Activated naive CD4-positive, alpha-beta T cell treated with anti-CD3 and anti-CD28 coated beads, Interleukin-2, amount 50 U/mL, for 16 hours (primary cell): ENCODE measurements around the gene LYSMD1.
"Not testable (repeated sequence)": the region's sequence is repeated elsewhere in the genome, so short reads cannot be mapped to it uniquely, and the experiment has no call there.

Experiments
- DNase-seq: peaks from one replicate; pipeline ENCODE4 v3.0.0-alpha.2; 2020

LYSMD1 gene, protein sequence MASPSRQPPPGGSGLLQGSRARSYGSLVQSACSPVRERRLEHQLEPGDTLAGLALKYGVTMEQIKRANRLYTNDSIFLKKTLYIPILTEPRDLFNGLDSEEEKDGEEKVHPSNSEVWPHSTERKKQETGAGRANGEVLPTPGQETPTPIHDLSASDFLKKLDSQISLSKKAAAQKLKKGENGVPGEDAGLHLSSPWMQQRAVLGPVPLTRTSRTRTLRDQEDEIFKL

DNA sequence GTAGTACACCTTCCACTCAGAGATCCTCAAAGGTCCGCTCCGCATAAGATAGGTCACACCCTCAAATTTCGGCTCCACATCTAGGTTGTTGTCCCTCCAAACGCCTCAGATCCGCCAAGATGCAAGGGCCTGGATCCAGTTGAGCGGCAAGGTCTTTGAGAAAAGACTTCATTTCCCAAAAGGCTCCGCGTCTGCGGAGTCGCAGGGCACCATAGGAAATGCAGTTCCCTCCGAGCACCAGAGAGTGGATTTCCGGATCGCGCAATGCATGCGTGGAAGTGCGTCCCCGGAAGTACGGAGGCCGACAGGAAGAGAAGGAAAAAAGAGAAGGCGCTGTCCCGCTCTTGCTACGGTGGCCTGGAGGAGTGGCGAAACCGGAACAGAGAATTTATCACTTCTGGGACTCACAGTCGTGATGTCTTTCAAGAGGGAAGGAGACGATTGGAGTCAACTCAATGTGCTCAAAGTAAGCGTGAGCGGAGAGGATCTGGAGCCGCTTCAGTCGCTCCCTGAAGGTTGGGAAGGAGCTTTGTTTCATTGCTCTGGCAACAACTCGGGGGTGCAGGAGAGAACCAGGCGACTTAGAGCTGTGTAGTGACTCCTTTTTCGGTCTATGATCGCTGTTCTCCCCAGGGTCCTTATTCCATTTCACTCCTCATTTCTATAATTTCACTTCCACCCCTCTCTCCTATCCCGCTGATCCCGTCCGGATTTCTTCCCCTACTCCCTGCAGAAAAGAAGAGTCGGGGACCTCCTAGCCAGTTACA lies at the start of gene LYSMD1, which contains the start of gene SCNM1:
Gene LYSMD1 (minus strand): TSS at position 165 of the 767 bp plus-strand sequence. CDS start 644 bp downstream, outside the sequence.
Gene SCNM1 (plus strand): TSS at position 407 of the 767 bp plus-strand sequence. CDS start 9 bp downstream, at position 416.
- peak; percentile 95 for DNase-seq

DNA sequence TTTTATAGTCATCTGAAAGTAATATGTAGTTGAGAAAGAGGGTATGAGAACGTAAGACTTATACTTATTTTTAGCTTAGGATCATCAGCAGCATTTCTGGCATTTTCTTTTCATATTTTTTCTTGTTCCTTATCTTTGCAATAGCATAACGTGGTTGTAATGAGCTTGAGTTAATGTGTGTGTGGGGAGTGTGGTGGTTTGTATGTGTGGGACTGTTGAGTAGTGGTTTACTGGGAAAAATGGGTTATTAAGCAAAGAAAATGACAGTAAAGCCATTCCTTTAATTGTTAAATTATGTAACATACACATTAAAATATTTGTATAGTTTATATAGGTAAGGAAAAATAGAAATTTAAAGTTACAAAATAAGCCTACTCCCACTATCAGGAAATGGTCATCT lies 47.9 kb upstream of the LYSMD1 start:
- DNase-seq: no peak

DNA sequence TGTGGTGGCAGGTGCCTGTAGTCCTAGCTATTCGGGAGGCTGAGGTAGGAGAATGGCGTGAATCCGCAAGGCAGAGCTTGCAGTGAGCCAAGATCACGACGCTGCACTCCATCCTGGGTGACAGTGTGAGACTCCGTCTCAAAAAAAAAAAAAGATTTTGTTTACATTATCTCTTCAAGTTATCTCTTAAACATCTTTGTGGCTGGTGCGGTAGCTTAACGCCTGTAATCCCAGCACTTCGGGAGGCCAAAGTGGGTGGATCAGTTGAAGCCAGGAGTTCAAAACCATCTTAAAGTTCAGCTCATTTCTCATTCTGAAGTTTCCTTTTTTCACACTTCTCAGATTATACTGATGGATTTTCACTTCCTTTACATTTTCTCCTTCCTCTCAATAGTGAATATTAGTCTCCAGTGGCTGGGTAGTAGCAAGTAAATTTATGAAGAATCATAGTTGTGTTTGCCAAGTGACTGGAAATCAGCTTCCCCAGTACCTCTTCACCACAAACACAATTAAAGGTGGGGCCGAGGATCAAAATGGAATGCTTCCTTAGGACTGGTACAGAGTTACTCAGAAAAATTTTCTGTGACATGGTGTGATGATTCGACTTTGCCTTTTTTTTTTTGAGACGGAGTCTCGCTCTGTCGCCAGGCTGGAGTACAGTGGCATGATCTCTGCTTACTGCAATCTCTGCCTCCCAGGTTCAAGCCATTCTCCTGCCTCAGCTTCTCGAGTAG lies 46.4 kb upstream of the LYSMD1 start:
- DNase-seq: no peak

DNA sequence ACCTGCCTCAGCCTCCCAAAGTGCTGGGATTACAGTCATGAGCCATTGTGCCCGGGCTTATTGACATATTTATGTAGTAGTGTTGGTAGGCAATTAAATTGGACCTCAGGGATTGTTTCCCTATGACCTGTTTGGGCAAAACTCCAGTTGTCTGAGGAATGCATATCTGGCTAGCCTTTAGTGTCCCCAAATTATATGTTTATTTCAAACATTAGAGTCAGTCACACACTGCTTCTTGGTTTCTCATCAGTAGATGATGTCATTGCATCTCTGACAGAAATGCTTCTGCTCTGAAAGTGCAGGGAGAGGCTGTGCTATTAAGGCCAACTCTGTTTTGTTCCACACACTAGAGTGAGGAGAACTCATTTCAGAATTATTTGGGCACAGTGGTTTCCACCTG lies 45.1 kb upstream of the LYSMD1 start:
- DNase-seq: no peak

DNA sequence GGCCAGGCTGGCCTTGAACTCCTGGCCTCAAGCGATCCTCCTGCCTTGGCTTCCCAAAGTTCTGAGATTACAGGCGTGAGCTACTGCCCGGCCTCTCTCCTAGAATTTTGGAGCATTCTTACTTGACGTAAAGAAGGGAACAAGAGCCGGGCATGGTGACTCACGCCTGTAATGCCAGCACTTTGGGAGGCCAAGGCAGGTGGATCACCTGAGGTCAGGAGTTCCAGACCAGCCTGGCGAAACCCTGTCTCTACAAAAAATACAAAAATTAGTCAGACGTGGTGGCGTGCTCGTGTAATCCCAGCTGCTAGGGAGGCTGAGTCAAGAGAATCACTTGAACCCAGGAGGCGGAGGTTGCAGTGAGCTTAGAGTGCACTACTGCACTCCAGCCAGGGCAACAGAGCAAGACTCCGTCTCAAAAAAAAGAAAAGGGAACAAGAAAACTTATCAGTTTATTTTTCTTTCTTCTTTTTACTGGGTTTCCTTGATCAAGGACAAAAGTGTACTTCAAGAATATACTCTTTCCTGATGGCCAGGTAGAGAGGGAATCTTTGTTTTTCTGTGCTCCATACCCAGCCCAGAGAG lies 39.8 kb upstream of the LYSMD1 start:
- not testable (repeated sequence) for DNase-seq

DNA sequence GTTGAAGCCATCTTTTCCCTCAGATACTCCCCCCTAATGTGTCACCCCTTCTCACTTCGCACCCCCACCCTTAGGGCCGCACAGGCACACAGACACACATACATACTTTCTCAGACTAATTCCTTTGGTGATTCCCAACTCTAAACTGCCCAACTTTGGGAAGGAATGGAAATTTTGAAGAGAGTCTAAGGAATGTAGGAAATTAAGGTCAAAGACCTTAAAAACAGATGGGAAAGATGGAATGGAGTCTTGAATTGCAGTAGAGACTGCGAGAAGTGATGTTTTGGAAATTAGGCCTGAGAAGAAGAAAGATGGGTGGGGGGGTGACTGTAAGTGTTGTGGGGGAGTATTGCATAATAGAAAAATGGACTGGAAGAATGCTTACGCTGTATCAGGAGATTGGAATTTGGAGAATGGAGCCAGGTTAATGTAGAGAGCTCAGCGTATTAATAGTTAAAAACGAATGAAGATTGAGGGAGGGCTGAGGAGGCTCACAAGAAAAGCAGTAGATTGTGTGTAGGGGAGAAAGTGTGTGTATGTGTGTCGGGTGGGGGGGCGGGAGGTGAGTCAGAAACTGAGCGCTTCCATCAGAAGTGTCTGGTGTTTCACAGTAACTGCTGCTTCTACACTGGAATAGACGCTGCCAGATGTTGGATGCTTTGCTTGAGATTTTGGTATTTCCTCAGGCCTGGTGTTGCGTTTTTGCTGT lies 34.3 kb upstream of the LYSMD1 start:
- peak; percentile 15 for DNase-seq

DNA sequence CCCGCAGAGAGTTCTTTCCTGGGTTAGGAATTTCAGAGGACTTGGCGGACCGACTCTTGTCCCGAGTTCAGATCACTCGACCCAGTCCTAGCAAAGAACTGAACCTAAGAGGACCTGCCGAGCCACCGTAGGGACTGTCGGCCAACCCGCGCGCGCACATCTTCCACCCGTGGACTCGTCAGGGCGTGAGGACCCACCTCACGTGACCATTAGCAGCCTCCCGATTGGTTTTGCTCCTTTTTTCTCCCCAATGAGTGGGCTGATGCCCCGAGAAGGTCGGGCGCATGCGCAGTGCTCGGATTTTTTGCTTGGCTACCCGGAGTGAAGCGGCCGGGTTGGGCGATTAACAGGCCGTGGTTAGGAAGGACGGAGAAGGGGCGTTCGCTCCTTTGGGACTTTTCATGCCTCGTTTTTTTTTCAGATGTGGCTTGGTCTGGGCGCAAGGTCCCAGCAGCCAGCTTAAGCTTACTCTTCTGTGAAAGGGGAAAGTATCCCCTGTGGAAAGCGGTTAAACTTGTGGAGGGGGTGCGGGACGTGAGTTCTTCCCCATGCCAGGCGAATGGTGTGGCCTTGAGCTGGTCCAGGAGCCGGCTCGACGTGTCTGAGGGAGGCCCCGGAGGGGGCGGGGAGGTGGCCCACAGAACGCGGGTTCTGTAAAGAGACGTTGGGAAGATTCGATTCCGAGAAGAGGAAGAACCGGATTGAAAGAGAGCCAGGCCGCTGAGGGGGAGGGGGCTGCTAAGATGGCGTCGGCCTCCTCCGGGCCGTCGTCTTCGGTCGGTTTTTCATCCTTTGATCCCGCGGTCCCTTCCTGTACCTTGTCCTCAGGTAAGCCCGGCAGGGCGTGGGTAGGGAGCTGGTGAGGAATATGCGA lies 32.8 kb upstream of the LYSMD1 start, which contains the start of gene PIP5K1A:
Gene PIP5K1A (plus strand): TSS at position 299 of the 874 bp plus-strand sequence. CDS start 445 bp downstream, at position 744.
- DNase-seq: peak; percentile 98

DNA sequence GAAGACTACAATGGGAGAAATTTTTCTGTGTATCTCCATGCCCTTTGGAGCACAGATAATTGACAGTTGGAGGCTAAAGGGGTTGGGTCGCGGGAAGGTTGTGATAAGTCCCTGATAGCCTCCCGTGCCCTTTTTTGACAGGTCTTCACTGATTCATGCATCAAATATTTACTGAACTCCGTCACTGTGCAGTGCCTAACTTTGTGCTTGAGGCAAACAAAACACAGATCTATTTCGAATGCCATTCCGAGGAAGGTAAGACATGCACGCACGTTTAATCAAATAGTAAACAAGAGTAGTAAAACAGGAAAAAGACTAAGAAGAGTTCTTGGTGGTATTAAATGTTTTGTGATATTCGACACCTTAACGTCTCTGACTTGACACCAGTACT lies 32.2 kb upstream of the LYSMD1 start:
- DNase-seq: no peak

DNA sequence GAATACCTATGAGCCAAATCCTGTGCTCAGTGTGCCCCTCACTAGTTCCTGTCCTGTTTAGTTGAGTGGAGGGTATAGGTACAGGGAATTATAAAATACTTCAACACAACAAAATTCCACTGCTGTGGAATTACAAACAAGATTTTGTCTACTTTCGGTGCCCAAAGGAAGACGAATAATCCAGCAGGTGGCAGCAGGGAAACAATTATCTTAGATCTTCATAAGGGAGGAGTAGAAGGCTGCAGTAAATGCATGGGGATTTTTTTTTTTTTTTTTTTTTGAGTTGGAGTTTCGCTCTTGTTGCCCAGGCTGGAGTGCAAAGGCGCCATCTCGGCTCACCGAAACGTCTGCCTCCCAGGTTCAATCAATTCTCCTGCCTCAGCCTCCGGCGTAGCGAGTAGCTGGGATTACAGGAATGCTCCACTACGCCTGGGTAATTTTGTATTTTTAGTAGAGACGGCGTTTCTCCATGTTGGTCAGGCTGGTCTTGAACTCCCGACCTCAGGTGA lies 30.6 kb upstream of the LYSMD1 start:
- DNase-seq: peak; percentile 52

DNA sequence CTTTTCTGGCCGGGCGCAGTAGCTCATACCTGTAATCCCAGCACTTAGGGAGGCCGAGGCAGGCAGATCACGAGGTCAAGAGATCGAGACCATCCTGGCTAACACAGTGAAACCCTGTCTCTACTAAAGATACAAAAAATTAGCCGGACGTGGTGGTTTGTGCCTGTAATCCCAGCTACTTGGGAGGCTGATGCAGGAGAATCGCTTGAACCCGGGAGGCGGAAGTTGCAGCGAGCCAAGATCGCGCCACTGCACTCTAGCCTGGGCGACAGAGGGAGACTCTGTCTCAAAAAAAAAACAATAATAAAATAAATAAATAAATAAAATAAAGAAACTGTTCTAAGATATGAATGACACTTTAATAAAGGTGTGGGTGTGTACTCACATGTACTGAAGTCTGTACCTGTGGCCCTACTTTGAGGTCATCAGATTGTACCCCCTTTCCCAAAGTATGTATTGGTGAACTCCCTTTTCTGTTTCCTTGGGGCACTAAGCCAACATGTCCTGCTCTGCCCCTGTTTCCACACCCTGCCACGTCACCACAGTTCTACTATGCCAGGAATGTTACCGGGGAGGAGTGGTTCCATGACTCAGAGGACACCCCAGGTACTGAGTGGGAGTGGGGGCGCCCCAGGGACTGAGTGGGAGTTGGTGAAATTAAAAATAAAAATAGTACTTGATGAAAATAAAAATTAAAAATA lies 29.3 kb upstream of the LYSMD1 start:
- not testable (repeated sequence) for DNase-seq

DNA sequence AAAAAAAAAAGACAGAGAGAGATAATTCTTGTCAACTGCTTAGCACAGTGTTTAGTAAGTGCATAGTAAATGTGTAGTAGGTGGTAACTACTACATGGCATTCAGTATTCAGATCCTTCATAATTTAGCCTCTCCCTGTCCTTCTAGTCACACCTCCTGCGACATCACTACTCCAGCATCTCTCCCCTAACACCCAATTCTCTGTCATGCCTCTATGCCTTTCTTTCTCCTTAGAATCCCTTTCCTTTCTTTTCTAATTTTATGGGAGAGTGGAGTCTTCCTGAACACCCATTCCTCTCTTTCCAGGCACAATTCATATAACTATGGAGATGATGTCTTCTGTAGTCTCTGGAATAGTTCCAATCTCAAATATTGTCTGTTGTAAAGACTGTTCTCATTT lies 28.2 kb upstream of the LYSMD1 start:
- no peak for DNase-seq

DNA sequence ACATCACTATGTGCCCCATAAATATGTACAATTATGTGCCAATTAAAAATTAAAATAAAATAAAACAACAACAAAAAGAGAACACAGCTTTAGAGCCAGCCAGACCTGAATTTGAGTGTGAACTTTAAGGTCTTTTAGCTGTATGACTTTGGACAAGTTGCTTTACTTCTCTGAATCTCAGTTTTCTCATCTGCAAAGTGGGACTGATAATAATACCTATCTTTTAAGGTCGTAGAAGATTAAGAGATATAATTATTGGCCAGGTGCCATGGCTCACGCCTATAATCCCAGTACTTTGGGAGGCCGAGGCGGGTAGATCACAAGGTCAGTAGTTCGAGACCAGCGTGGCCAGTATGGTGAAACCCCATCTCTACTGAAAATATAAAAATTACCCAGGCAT lies 27.6 kb upstream of the LYSMD1 start:
- no peak for DNase-seq

DNA sequence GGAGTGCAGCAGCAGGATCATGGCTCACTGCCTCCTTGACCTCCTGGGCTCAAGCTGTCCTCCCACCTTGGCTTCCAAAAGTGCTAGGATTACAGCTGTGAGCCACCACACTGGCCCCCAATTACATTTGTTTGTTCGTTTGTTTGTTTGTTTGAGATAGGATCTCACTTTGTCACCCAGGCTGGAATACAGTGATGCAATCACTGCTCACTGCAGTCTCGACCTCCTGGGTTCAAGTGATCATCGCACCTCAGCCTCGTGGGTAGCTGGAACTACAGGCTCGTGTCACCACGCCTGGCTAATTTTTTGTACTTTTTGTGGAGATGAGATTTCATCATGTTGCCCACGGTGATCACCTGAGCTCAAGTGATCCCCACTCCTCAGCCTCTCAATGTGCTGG lies 26.3 kb upstream of the LYSMD1 start:
- DNase-seq: no peak

DNA sequence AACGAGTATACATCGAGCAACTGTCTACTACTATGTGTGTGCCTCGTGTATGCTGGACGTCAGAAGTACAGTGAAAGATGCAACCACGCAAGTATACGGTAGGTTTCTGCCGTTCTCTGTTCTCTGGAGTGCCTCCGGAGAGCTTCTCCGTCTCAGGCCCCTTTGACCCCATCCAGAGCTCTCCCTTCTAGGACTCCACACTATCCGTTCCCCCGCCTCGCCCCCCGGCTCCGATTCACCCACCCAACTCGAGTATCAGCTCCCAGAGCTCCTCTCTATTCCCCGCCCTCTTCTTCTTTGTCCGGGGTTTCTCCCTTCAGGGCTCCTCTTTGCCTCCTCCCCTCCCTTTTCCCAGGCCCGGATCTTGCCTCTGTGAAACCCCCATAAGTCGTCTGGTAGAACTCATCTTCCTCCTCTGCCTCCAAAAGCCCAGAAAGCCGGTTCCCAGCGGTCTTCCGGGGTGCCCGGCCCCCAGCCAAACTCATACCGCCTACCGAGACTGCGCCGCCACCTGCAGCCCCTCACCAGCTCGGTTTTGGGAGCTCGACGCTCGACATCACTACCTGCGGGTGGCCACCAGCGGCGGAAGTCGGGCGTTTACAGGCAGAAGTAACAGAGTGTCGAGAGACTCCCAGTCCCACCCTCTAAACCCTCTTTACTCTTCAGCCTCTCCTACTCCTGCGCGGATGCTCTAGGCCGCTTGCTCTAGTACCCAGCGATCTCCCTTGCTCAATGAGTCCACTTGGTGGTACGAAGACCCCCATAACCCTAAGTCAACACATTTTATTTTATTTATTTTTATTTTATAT lies 24.1 kb upstream of the LYSMD1 start, which contains the start of gene VPS72:
Gene VPS72 (minus strand): TSS at position 561 of the 809 bp plus-strand sequence. CDS start 76 bp downstream, at position 485.
- DNase-seq: peak; percentile 88

DNA sequence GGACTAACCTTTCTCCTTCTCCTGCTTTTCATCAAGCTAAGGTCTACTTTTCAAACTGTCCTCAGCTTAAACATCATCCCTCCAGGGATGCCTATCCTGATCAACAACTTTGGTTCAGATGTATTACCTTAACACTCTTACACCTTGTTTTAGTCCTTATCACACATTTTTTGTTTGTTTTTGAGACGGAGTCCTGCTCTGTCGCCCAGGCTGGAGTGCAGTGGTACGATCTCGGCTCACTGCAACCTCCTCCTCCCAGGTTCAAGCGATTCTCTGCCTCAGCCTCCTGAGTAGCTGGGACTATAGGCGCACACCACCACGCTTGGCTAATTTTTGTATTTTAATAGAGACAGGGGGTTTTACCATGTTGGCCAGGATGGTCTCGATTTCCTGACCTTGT lies 23.0 kb upstream of the LYSMD1 start:
- DNase-seq: not testable (repeated sequence)

DNA sequence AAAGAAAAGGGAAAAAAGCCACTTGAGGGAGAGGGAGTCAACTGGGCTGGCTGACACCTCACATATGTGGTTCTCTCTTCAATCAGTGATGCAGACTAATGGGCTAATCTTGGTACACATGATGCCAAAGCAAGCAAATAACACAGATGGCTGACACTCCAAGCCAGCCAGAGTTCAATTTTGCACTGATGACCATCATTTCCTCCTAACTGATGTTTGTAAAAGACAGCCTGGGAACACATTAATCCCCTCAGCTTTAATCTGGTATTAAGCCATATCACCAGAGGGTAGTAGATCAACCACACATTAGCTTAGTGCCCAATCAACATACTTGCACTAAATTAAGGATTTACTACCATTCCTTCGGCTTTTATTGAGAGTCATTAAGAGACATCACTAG lies 21.5 kb upstream of the LYSMD1 start:
- no peak for DNase-seq

DNA sequence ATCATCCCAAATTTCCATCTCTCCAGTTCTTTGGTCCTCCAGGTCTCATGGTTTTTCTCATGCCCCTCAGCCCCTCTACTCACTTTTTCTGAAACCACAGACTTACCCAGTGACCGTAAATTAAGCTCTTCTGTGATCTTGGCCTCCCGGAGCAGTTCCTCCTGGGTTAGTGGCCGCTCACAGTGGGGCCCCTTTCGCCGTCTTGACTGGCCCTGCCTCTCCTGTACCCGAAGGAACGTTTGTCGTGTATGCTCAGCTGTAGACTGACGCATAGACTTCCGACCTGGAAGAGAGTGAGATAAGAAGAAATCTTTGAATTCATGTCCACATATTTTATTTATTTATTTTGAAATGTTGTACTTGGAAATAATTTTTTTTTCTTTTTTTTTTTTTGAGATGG lies 18.5 kb upstream of the LYSMD1 start:
- DNase-seq: no peak

DNA sequence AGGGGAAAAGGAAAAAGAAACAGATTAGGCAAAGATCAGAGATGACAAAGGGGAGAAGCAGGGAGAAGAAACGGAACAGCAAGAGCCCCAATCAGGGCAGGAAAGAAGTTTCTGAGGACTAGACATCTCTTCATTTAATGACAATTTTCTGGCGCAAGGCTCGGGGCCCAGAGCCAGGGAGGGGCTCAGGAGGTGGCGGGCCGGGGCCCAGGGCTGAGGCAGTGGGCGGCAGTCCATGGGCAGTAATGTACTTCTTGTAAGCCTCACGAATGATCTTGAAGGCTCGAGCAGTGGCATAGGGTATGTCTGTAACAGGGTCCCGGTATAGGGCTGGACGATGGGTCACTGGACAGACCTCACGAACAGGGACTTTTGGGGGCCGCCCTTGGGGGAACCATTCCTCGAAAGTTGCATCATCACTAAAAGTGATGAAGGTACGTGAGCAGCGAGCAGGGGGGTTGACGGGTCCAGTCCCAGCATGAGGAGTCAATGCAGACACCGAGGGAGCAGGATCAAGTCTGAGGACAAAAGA lies 10.9 kb upstream of the LYSMD1 start:
- no peak for DNase-seq

DNA sequence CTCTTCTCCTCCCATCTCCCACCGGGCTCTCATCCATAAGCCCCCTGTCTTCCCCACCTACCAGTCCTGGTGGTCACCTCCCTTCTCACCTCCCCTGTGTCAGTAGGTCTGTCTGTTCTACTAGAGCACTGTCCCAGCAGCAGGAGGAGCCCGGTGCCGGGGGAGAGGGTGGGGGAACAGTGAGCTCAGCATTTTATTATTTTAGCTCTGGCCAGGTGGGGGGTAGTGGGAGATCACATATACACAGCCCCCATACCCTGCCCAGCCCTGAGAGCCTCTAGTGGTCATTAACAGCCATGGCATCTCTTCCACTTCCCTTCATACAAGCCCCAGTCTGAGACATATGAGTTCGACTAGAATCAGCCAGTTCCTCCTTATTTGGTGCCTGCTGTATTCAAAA lies 10.2 kb upstream of the LYSMD1 start, which contains the start of gene TMOD4:
Gene TMOD4 (minus strand): TSS at position 119 of the 400 bp plus-strand sequence. CDS start 1,106 bp downstream, outside the sequence.
- no peak for DNase-seq
